K562 (cell line): ENCODE results near the gene IL4I1. TPM values are rescaled to one million over a fixed set of nuclear protein-coding genes. Genes with fewer than 3 reads are reported as not detected.
A peak's percentile ranks its signal among the peaks of the same experiment; 100 is the strongest.

ENCODE experiments used
- ARID2 ChIP-seq: fragments of 450-650 bp; IDR thresholded peaks from 2 replicates; pipeline ENCODE4 v1.6.1; 2017; ENCODE audit warnings: antibody characterized with exemption, mild to moderate bottlenecking
- ARID3A ChIP-seq: IDR thresholded peaks from 2 replicates; pipeline ENCODE4 v1.6.1; 2012; ENCODE audit warnings: low read depth, low read length, improper control_type of control experiment, borderline replicate concordance
- ATF2 ChIP-seq: sonication (generic); formaldehyde crosslinking; IDR thresholded peaks from 2 replicates; pipeline ENCODE4 v1.8.1; 2022; ENCODE audit warnings: missing genetic modification reagents
- CBX3 ChIP-seq, 2 experiments: IDR thresholded peaks; 1 replicate in 1 of 2; 2 replicates in 1 of 2; pipeline ENCODE4 v1.6.1; 2012; ENCODE audit warnings: inconsistent platforms in 2 of 2, low read length in 2 of 2, borderline replicate concordance in 1 of 2, control low read depth in 1 of 2
- CHD4 ChIP-seq: fragments of 200-600 bp; sonication (generic); IDR thresholded peaks from 3 replicates; pipeline ENCODE4 v1.6.1; 2012; ENCODE audit warnings: low read depth, mild to moderate bottlenecking, mixed read lengths, low read length, inconsistent platforms; ENCODE audit not compliant: insufficient read depth, insufficient replicate concordance, poor library complexity, severe bottlenecking
- FOS ChIP-seq: IDR thresholded peaks from 3 replicates; pipeline ENCODE4 v1.6.1; 2011; ENCODE audit not compliant: insufficient read length; ENCODE audit errors: extremely low read depth
- KAT2B ChIP-seq: IDR thresholded peaks from one replicate; pipeline ENCODE4 v1.6.1; 2012; ENCODE audit warnings: low read depth, mild to moderate bottlenecking, control low read depth, inconsistent platforms, low read length, moderate library complexity
- KLF13 ChIP-seq: fragments of 450-650 bp; IDR thresholded peaks from 2 replicates; pipeline ENCODE4 v1.6.1; 2016; ENCODE audit warnings: missing genetic modification characterization, low read depth, mild to moderate bottlenecking, missing compliant biosample characterization, moderate library complexity, borderline replicate concordance
- LEF1 ChIP-seq: fragments of 450-650 bp; IDR thresholded peaks from 2 replicates; pipeline ENCODE4 v1.6.1; 2016; ENCODE audit warnings: mild to moderate bottlenecking
- MEF2A ChIP-seq: IDR thresholded peaks from 2 replicates; pipeline ENCODE4 v1.6.1; 2011; ENCODE audit warnings: low read depth, mild to moderate bottlenecking, low read length, moderate library complexity; ENCODE audit not compliant: control insufficient read depth
- MEF2D ChIP-seq: conservative IDR thresholded peaks from 2 replicates; pipeline ENCODE4 v1.6.1; 2016; ENCODE audit warnings: low read depth, missing genetic modification characterization, missing compliant biosample characterization
- NFE2L1 ChIP-seq: fragments of 450-650 bp; IDR thresholded peaks from 2 replicates; pipeline ENCODE4 v1.6.1; 2016; ENCODE audit warnings: missing genetic modification characterization, low read depth, mild to moderate bottlenecking, missing compliant biosample characterization, moderate library complexity, borderline replicate concordance
- POLR2A ChIP-seq: fragments of 450-650 bp; conservative IDR thresholded peaks from 2 replicates; pipeline ENCODE4 v1.6.1; 2016
- RFX1 ChIP-seq: fragments of 450-650 bp; IDR thresholded peaks from 2 replicates; pipeline ENCODE4 v1.6.1; 2016; ENCODE audit warnings: mild to moderate bottlenecking, moderate library complexity
- TCF7 ChIP-seq: sonication (generic); IDR thresholded peaks from 2 replicates; pipeline ENCODE4 v1.6.1; 2016; ENCODE audit warnings: antibody characterized with exemption, borderline replicate concordance
- TFAM ChIP-seq: fragments of 250-450 bp; sonication (Bioruptor Pico); conservative IDR thresholded peaks from 2 replicates; pipeline ENCODE4 v1.5.0; 2021; ENCODE audit warnings: mild to moderate bottlenecking, moderate library complexity
- ZNF398 ChIP-seq: fragments of 250-450 bp; sonication (Bioruptor Pico); IDR thresholded peaks from 2 replicates; pipeline ENCODE4 v1.8.0; 2021; ENCODE audit warnings: moderate library complexity, mild to moderate bottlenecking, inconsistent platforms
- ZNF592 ChIP-seq: fragments of 450-650 bp; IDR thresholded peaks from 2 replicates; pipeline ENCODE4 v1.6.1; 2017; ENCODE audit warnings: antibody characterized with exemption, mild to moderate bottlenecking
- ZNF830 ChIP-seq: fragments of 250-450 bp; sonication (Bioruptor Pico); IDR thresholded peaks from 2 replicates; pipeline ENCODE4 v1.5.0; 2021; ENCODE audit warnings: mild to moderate bottlenecking
- ZSCAN29 ChIP-seq: fragments of 450-650 bp; IDR thresholded peaks from 2 replicates; pipeline ENCODE4 v1.6.1; 2017
- polyA plus RNA-seq, 8 experiments: library from polyadenylated mRNA; depleted of rRNA in 4 of 8; stranded (reverse) in 5 of 8; unstranded in 3 of 8; fragments of >200 nt; fragmentation: Nextera tagmentation in 2 of 8; fragmentation: Illumina TruSeq in 1 of 8; extraction: Ambion mirVana in 2 of 8; extraction: Trizol in 1 of 8; gene quantifications; 2 replicates each; pipeline versions ENCODE4 v1.2.1 to v1.2.3, GENCODE V29; 2011 to 2014; ENCODE audit warnings: inconsistent platforms in 1 of 8, missing spikeins in 1 of 8
- total RNA-seq, 7 experiments: library from RNA; depleted of rRNA in 6 of 7; stranded (reverse); fragments of >200 nt in 6 of 7; fragmentation: Illumina TruSeq in 2 of 7; extraction: Trizol in 2 of 7; gene quantifications; 2 replicates each; pipeline versions ENCODE4 v1.2.1 to v1.2.3, GENCODE V29; 2011 to 2021; ENCODE audit warnings: low replicate concordance in 1 of 7

IL4I1 gene
- total and polyA plus RNA-seq, 9 of the 15 experiments (the other 6 are each of a cell fraction or from before 2014, with no cell fraction given) = 0.06 to 0.95 (median 0.43) TPM; not detected in 2

- TF ChIP-seq ZNF398 (CRISPR knock-in tag) (no peak), ZNF592 (no peak), TCF7 (no peak), TFAM (CRISPR knock-in tag) (no peak), RFX1 (no peak), ATF2 (no peak), ZSCAN29 (no peak), KLF13 (tag) (peak; percentile 66; the same call in 1 of the 2 replicates), LEF1 (no peak), ZNF830 (CRISPR knock-in tag) (peak; percentile 77; the same call in 1 of the 2 replicates), FOS (no peak), CBX3 (IDR thresholded peaks at IDR 0.05; ENCODE audit: borderline replicate concordance in 1 of 2, low read length in 2 of 2) (no peak; a peak in 1 of 3 replicates), MEF2D (tag) (peak; percentile 66; the same call in 1 of the 2 replicates), NFE2L1 (tag) (no peak), CHD4 (no peak), ARID3A (no peak), KAT2B (no peak), MEF2A (no peak), ARID2 (no peak), POLR2A (peak; percentile 44)
These were observed 20.2 kb downstream of the IL4I1 start (continued) for GRCh38 chr19:49876422-49877019.
